Neutrophil (primary cell): ENCODE data around the gene C20orf204.

Experiments used
- H3K27ac ChIP-seq: fragments of 200-600 bp; sonication (generic); 2 replicates; pipeline ENCODE4 v1.5.1; 2016; ENCODE audit warnings: mild to moderate bottlenecking, moderate library complexity
- H3K27me3 ChIP-seq: fragments of 200-600 bp; sonication (generic); 2 replicates; pipeline ENCODE4 v1.6.0; 2016; ENCODE audit warnings: mild to moderate bottlenecking
- H3K36me3 ChIP-seq: fragments of 200-600 bp; sonication (generic); 2 replicates; pipeline ENCODE4 v1.5.1; 2017
- H3K4me1 ChIP-seq, 2 experiments: fragments of 200-600 bp in 1 of 2; sonication (generic) in 1 of 2; 1 replicate in 1 of 2; 2 replicates in 1 of 2; pipeline versions ENCODE4 v1.5.1 to v1.6.1; 2013 to 2016; ENCODE audit warnings: low read depth in 1 of 2, low read length in 1 of 2, mild to moderate bottlenecking in 1 of 2, moderate library complexity in 1 of 2; ENCODE audit not compliant: control insufficient read depth in 1 of 2, insufficient read depth in 1 of 2
- H3K4me3 ChIP-seq, 2 experiments: fragments of 200-600 bp in 1 of 2; sonication (generic) in 1 of 2; 1 replicate in 1 of 2; 2 replicates in 1 of 2; pipeline ENCODE4 v1.5.1; 2013 to 2016; ENCODE audit warnings: low read depth in 1 of 2, low read length in 1 of 2, mild to moderate bottlenecking in 1 of 2, moderate library complexity in 1 of 2
- H3K9me3 ChIP-seq: fragments of 200-600 bp; sonication (generic); 2 replicates; pipeline ENCODE4 v1.5.1; 2016
- TF ChIP-seq, protein P1 (sequence below): fragments of 200-600 bp; sonication (generic); IDR thresholded peaks from 2 replicates; pipeline ENCODE4 v1.5.1; 2016; ENCODE audit warnings: antibody characterized with exemption

Gene C20orf204

DNA sequence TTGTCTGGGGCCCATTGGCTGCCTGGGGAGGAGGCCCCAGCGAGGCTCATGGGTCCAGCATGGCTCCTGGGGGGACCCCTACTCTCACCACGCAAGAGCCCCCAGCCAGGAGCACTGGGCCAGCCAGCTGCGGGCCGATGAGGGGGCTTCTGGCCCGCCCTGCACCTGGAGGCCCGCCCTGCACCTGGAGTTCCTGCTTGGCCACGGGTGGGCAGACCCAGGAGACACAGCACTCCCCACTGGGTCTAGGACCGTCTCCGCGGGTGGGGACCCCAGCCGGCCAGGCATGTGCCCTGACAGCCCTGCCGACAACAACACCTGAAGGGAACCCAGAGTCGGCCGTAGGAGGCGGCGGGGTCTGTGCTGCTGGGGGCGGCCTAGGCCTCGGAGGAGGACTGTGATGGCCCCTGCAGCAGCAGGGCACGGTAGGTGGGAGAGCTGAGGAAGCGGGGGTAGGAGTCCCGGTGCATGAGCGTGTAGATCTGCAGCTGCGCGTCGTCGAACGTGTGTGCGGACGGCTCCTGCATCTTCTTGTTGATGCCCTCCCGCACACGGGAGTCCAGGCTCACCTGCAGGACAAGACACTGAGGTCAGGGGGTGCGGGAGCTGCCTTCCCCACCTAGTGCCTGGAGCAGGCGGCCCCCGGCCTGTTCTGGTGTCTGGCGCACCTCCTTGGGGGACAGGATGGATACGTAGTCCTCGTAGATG, 37.6 kb downstream of the C20orf204 start:
- Histone ChIP-seq H3K27me3 (no peaks in the 10 kb centered on the region), H3K4me3 (no peak overlapping the region), H3K9me3 (peaks cover 5% of the 10 kb centered on the region), H3K36me3 (peaks cover 60% of the 10 kb centered on the region), H3K4me1 (peaks cover 62% of the 10 kb centered on the region in 2 experiments), H3K27ac (peak overlapping the region; percentile 99)
- TF ChIP-seq, protein P1, sequence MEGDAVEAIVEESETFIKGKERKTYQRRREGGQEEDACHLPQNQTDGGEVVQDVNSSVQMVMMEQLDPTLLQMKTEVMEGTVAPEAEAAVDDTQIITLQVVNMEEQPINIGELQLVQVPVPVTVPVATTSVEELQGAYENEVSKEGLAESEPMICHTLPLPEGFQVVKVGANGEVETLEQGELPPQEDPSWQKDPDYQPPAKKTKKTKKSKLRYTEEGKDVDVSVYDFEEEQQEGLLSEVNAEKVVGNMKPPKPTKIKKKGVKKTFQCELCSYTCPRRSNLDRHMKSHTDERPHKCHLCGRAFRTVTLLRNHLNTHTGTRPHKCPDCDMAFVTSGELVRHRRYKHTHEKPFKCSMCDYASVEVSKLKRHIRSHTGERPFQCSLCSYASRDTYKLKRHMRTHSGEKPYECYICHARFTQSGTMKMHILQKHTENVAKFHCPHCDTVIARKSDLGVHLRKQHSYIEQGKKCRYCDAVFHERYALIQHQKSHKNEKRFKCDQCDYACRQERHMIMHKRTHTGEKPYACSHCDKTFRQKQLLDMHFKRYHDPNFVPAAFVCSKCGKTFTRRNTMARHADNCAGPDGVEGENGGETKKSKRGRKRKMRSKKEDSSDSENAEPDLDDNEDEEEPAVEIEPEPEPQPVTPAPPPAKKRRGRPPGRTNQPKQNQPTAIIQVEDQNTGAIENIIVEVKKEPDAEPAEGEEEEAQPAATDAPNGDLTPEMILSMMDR = no peak

DNA sequence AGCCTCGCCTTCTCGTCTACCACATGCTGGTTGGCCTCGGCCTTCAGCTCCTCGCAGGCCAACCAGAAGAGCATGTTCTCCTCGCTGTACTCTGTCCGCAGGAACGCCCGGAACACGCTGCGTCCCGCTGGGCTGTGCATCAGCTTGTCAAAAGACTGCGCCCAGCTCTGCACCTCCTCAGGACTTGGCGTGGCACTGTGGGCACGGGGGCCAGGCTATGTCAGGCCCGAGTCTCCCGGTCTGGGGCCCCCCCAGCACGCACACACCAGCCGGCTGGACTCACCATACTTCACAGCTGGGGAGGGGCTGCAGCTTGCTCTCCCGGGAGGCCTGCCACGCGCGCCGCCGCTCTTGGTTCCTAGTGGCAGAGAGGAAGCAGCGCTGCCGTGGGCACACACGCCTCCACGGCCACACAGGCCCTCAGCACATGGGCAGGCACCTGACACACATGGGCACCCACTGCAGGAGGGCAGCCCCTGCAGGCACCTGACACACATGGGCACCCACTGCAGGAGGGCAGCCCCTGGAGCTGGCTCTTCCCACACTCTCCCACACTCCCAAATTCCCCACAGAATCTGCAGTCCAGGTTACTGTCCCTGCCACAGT, 38.3 kb downstream of the C20orf204 start:
- Histone ChIP-seq H3K27me3 (no peaks in the 10 kb centered on the region), H3K36me3 (peaks cover 60% of the 10 kb centered on the region), H3K27ac (peak overlapping the region; percentile 99), H3K4me1 (peaks cover 60 to 61% of the 10 kb centered on the region in 2 experiments), H3K4me3 (no peak overlapping the region), H3K9me3 (peaks cover 5% of the 10 kb centered on the region)
- TF ChIP-seq, protein P1 = no peak

DNA sequence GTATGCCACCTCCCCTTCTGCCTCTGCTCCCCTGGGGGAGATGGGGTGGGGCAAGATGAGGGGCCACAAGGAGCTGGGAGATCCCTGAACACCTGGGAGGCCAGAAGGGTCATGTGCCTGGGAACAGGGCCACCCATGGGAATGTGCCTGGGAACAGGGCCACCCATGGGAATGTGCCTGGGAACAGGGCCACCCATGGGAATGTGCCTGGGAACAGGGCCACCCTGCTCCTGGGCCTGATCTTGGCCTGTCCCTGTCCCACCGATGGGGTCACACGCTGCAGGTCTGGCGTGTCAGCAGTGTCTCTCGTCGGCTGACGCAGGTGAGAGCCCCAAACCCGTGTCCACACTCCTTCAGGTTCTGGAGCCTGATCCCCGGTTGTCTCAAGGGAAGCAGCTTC, 39.0 kb downstream of the C20orf204 start:
- peaks cover 5% of the 10 kb centered on the region for H3K9me3 ChIP-seq
- H3K27ac ChIP-seq = peak overlapping the region; percentile 99
- peaks cover 53 to 54% of the 10 kb centered on the region in 2 experiments for H3K4me1 ChIP-seq
- TF ChIP-seq, protein P1 = no peak
- H3K27me3 ChIP-seq = no peaks in the 10 kb centered on the region
- H3K36me3 ChIP-seq = peaks cover 60% of the 10 kb centered on the region
- H3K4me3 ChIP-seq = peak overlapping the region; percentile 3 to 18

DNA sequence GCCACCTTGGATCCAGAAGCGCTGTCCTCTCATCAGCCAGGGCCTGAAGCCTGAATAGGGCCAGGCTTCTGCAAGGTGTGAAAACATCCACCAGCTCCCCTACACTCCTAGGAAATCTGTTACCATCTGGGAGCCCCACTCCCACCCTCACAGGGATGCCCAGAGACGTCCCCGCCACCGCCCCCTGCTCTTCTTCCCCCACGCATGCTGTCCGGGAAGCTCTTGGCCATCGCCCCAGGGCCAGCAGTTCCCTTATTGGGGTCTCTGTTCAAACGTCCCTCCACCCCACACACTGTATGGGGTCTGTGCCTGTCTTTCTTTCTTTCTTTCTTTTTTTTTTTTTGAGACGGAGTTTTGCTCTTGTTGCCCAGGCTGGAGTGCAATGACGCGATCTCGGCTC, 39.6 kb downstream of the C20orf204 start:
- peak overlapping the region; percentile 99 for H3K27ac ChIP-seq
- peaks cover 5% of the 10 kb centered on the region for H3K9me3 ChIP-seq
- TF ChIP-seq, protein P1 = no peak
- H3K27me3 ChIP-seq = no peaks in the 10 kb centered on the region
- peaks cover 60% of the 10 kb centered on the region for H3K36me3 ChIP-seq
- peaks cover 55 to 57% of the 10 kb centered on the region in 2 experiments for H3K4me1 ChIP-seq
- H3K4me3 ChIP-seq = peak overlapping the region; percentile 17 to 18

DNA sequence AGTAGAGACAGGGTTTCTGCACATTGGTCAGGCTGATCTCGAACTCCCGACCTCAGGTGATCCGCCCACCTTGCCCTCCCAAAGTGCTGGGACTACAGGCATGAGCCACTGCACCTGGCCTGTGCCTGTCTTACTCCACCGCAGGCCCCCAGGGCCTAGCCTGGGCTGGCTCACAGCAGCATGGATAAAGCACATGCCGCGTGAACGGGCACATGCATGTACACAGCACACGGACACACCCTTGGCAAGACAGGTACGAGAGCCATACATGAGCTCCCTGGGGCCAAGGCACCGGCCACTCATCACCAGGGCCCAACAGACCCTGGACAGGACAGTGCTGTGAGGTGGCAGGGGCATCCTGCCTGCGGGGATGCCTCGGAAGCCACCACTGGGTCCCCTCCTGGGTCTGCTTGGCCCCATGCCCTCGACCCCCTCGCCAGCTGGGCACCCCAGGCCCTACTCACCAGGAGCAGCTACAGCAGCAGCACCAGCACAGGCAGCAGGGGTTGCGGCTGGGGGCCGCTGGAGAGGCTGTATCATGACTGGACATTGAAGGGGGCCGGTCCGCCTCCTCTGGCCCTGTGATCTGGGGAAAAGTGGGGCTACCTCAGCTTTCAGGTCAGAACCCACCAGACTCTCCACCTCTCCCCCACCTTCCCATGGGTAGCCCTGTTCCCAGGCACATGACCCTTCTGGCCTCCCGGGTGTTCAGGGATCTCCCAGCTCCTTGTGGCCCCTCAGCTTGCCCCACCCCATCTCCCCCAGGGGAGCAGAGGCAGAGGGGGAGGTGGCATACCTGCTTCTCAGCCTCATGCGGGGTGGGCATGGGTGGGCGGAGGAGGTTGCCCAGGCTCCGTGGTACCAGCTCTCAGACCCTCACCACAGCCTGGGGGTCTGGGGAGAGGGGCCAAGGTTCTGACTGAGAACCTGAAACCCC, 40.3 kb downstream of the C20orf204 start:
- Histone ChIP-seq H3K36me3 (peaks cover 59% of the 10 kb centered on the region), H3K27me3 (no peaks in the 10 kb centered on the region), H3K4me3 (peak overlapping the region; percentile 99 to 100), H3K27ac (peak overlapping the region; percentile 99), H3K9me3 (peaks cover 5% of the 10 kb centered on the region), H3K4me1 (peaks cover 59 to 64% of the 10 kb centered on the region in 2 experiments)
- TF ChIP-seq, protein P1 = no peak
